Fibroblast of lung (primary cell): ENCODE measurements around the gene EPS15. TPM values are rescaled to one million over a fixed set of nuclear protein-coding genes. Genes with fewer than 3 reads are reported as not detected.

ENCODE experiments used
- DNase-seq, 2 donors: peaks; one replicate each; pipeline versions ENCODE4 v3.0.0 to v3.0.0-alpha.2; 2010; ENCODE audit warnings: low read depth in 2 of 2
- H2AFZ ChIP-seq: 2 replicates; pipeline ENCODE4 v1.5.1; 2012; ENCODE audit warnings: low read length, control low read depth, inconsistent platforms
- H3K27ac ChIP-seq: 2 replicates; pipeline ENCODE4 v1.5.1; 2011; ENCODE audit warnings: low read length, control low read depth; ENCODE audit not compliant: insufficient read depth
- H3K27me3 ChIP-seq: 2 replicates; pipeline ENCODE4 v1.5.1; 2011; ENCODE audit warnings: mild to moderate bottlenecking, low read length; ENCODE audit not compliant: control insufficient read depth, insufficient read depth
- H3K36me3 ChIP-seq: 2 replicates; pipeline ENCODE4 v1.5.1; 2011; ENCODE audit warnings: low read length; ENCODE audit not compliant: control insufficient read depth, insufficient read depth
- H3K4me1 ChIP-seq: 2 replicates; pipeline ENCODE4 v1.5.1; 2011; ENCODE audit warnings: low read length; ENCODE audit not compliant: control insufficient read depth, insufficient read depth; ENCODE audit errors: extremely low read depth
- H3K4me2 ChIP-seq: 2 replicates; pipeline ENCODE4 v1.5.1; 2011; ENCODE audit warnings: low read length, control low read depth; ENCODE audit not compliant: insufficient read depth; ENCODE audit errors: extremely low read depth
- H3K4me3 ChIP-seq, 4 experiments: fragments of 200-600 bp in 1 of 4; sonication (generic) in 1 of 4; replicated peaks in 1 of 4; 2 replicates each; pipeline ENCODE4 v1.5.1; 2011 to 2016; ENCODE audit warnings: low read length in 4 of 4, low read depth in 3 of 4, mild to moderate bottlenecking in 3 of 4, control low read depth in 2 of 4, inconsistent platforms in 1 of 4, mixed read lengths in 1 of 4; ENCODE audit not compliant: insufficient read depth in 1 of 4; ENCODE audit errors: control extremely low read depth in 1 of 4
- H3K79me2 ChIP-seq: 2 replicates; pipeline ENCODE4 v1.5.1; 2012; ENCODE audit warnings: mild to moderate bottlenecking, low read length, inconsistent platforms; ENCODE audit not compliant: control insufficient read depth, insufficient read depth
- H3K9ac ChIP-seq: 2 replicates; pipeline ENCODE4 v1.5.1; 2011; ENCODE audit warnings: mild to moderate bottlenecking, low read length, control low read depth; ENCODE audit not compliant: insufficient read depth
- H3K9me3 ChIP-seq: 2 replicates; pipeline ENCODE4 v1.5.1; 2012; ENCODE audit warnings: low read depth, low read length; ENCODE audit not compliant: control insufficient read depth, insufficient read depth
- H4K20me1 ChIP-seq: 2 replicates; pipeline ENCODE4 v1.5.1; 2011; ENCODE audit warnings: low read length; ENCODE audit not compliant: control insufficient read depth, insufficient read depth; ENCODE audit errors: extremely low read depth
- CTCF ChIP-seq, 2 donors: IDR thresholded peaks in 1 of 2; conservative IDR thresholded peaks in 1 of 2; 1 replicate in 1 of 2; 2 replicates in 1 of 2; pipeline ENCODE4 v1.5.1; 2011 to 2012; ENCODE audit warnings: low read length in 2 of 2, control low read depth in 1 of 2, inconsistent platforms in 1 of 2, low read depth in 1 of 2, mild to moderate bottlenecking in 1 of 2
- EZH2 ChIP-seq: IDR thresholded peaks from 2 replicates; pipeline ENCODE4 v1.5.1; 2012; ENCODE audit warnings: low read length, control low read depth, mild to moderate bottlenecking; ENCODE audit errors: missing control alignments
- polyA plus RNA-seq, 2 donors: library from polyadenylated mRNA; depleted of rRNA in 1 of 2; stranded (reverse) in 1 of 2; unstranded in 1 of 2; fragments of >200 nt; gene quantifications; 2 replicates each; pipeline ENCODE4 v1.2.1, GENCODE V29; 2011 to 2012; ENCODE audit warnings: missing spikeins in 1 of 2
- total RNA-seq: library from RNA; depleted of rRNA; stranded (reverse); fragments of >200 nt; gene quantifications from 2 replicates; pipeline ENCODE4 v1.2.1, GENCODE V29; 2014

EPS15 gene
- total and polyA plus RNA-seq, 2 donors (not counting 1 experiment from before 2014, with no cell fraction given), result 67.7 to 75.5 TPM

DNA sequence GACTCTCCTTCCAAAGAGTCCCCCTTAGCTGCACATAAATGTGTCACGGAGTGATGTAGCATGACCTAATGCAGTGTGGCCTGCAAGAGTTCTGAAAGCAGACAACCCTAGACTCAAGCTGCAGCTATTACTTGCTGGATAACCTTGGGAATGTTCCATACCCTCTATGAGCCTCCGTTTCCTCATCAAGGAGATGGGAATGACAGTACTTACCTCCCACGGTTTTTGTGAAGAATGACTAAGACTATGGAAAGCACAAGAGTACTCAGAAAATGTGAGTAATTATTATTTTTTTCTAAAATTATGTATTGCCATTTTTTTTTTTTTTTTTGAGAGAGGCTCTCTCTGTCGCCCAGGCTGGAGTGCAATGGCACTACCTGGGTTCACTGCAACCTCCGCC lies 191.7 kb downstream of the EPS15 start:
- peak in 1 of 2 donors; percentile 53 for DNase-seq
- no peak overlapping the region for H3K4me3 ChIP-seq

DNA sequence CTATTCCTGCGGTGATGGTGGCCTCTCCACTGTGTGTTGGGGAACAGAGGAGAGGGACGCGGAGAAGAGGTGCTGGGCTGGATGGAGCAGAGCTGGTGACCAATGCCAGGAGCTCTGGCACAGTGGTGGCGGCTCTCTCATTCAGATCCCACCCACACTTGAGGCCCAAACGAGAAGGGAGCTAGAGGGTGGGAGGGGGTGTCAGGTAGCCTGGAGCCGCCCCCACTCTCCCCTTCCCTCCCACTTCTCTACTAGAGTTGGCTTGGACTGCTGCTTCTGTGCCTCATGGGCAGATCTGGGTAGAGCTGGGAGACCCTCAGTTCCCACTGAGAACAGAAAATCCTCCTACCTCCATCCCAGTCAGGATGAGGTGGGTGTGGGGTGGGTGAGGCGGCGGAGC lies 192.2 kb downstream of the EPS15 start:
- no peaks in the 10 kb centered on the region for H3K36me3 ChIP-seq
- H3K27me3 ChIP-seq, result no peaks in the 10 kb centered on the region
- H3K4me1 ChIP-seq, result peaks cover 10% of the 10 kb centered on the region
- H3K9ac ChIP-seq, result no peak overlapping the region
- no peaks in the 10 kb centered on the region for H3K9me3 ChIP-seq
- no peak overlapping the region for H3K4me3 ChIP-seq
- no peaks in the 10 kb centered on the region for H4K20me1 ChIP-seq
- no peak overlapping the region for H3K27ac ChIP-seq
- H3K79me2 ChIP-seq, result no peaks in the 10 kb centered on the region
- no peak overlapping the region for H3K4me2 ChIP-seq
- no peak overlapping the region for H2AFZ ChIP-seq
- DNase-seq, result no peak
- no peak for TF ChIP-seq EZH2
- no peak for TF ChIP-seq CTCF (conservative IDR thresholded peaks at IDR 0.05 in 1 of 2, IDR thresholded peaks at IDR 0.05 in 1 of 2; ENCODE audit: low read depth in 1 of 2, low read length in 2 of 2)

More for the DNA sequence above, 191.7 kb downstream of the EPS15 start:
- no peak overlapping the region for H3K9ac ChIP-seq
- no peak overlapping the region for H2AFZ ChIP-seq
- H4K20me1 ChIP-seq, result no peaks in the 10 kb centered on the region
- no peaks in the 10 kb centered on the region for H3K9me3 ChIP-seq
- peaks cover 10% of the 10 kb centered on the region for H3K4me1 ChIP-seq
- H3K27ac ChIP-seq, result no peak overlapping the region
- H3K79me2 ChIP-seq, result no peaks in the 10 kb centered on the region
- H3K4me2 ChIP-seq, result no peak overlapping the region
- no peaks in the 10 kb centered on the region for H3K36me3 ChIP-seq
- TF ChIP-seq CTCF (conservative IDR thresholded peaks at IDR 0.05 in 1 of 2, IDR thresholded peaks at IDR 0.05 in 1 of 2; ENCODE audit: low read depth in 1 of 2, low read length in 2 of 2) (no peak), EZH2 (no peak)
- no peaks in the 10 kb centered on the region for H3K27me3 ChIP-seq

GRCh38 chr1:51325878-51326755 lies 192.9 kb downstream of the EPS15 start:
- no peak overlapping the region for H2AFZ ChIP-seq

More at GRCh38 chr1:51325878-51326755, 192.9 kb downstream of the EPS15 start:
- Histone ChIP-seq H4K20me1 (no peaks in the 10 kb centered on the region), H3K27me3 (no peaks in the 10 kb centered on the region), H3K79me2 (no peaks in the 10 kb centered on the region), H3K27ac (no peak overlapping the region), H3K4me1 (peaks cover 5% of the 10 kb centered on the region), H3K9me3 (no peaks in the 10 kb centered on the region), H3K9ac (no peak overlapping the region), H3K4me3 (no peak overlapping the region), H3K36me3 (no peaks in the 10 kb centered on the region), H3K4me2 (no peak overlapping the region)
- DNase-seq, result no peak
- TF ChIP-seq EZH2 (no peak), CTCF (conservative IDR thresholded peaks at IDR 0.05 in 1 of 2, IDR thresholded peaks at IDR 0.05 in 1 of 2; ENCODE audit: low read depth in 1 of 2, low read length in 2 of 2) (no peak)
